ENCODE results near the gene CHKB.

The CHKB gene

GRCh38 chr22:50571264-50572175 is 11.1 kb downstream of the CHKB start:
- DNase-seq: no peak

GRCh38 chr22:50570861-50571260 is 11.8 kb downstream of the CHKB start:
- no peak for DNase-seq

- no peak for DNase-seq
Measured at GRCh38 chr22:50569896-50570535, 12.6 kb downstream of the CHKB start.

- DNase-seq: no peak
Measured at GRCh38 chr22:50569041-50569459, 13.6 kb downstream of the CHKB start.

GRCh38 chr22:50568626-50569025 is 14.0 kb downstream of the CHKB start:
- no peak for DNase-seq

- no peak for DNase-seq
Measured at GRCh38 chr22:50567721-50568252, 14.9 kb downstream of the CHKB start.

GRCh38 chr22:50564289-50564688 is 18.4 kb downstream of the CHKB start:
- no peak for DNase-seq

GRCh38 chr22:50563413-50564160 is 19.1 kb downstream of the CHKB start:
- no peak for DNase-seq

GRCh38 chr22:50562523-50563412 is 19.9 kb downstream of the CHKB start, which contains the start of gene SYCE3:
Gene SYCE3, minus strand, starts transcription at chr22:50562919. Its CDS starts 6,514 bp downstream, at chr22:50556405.
- peak; percentile 95 for DNase-seq

- no peak for DNase-seq
Measured at GRCh38 chr22:50561401-50562358, 21.0 kb downstream of the CHKB start.

GRCh38 chr22:50560034-50560433 is 22.6 kb downstream of the CHKB start:
- DNase-seq: no peak

- no peak for DNase-seq
Measured at GRCh38 chr22:50556703-50557102, 25.9 kb downstream of the CHKB start.

GRCh38 chr22:50553310-50553709 is 29.3 kb downstream of the CHKB start:
- DNase-seq: no peak

GRCh38 chr22:50551160-50551752 is 31.4 kb downstream of the CHKB start:
- DNase-seq: no peak

- no peak for DNase-seq
Measured at GRCh38 chr22:50550395-50550794, 32.3 kb downstream of the CHKB start.

- DNase-seq: no peak
Measured at GRCh38 chr22:50548921-50549790, 33.5 kb downstream of the CHKB start.

- no peak for DNase-seq
Measured at GRCh38 chr22:50548040-50548920, 34.4 kb downstream of the CHKB start.

- no peak for DNase-seq
Measured at GRCh38 chr22:50547263-50547985, 35.2 kb downstream of the CHKB start.

All from NCI-H1048 (cell line).